ENCODE measurements around the gene WDR45B.
"Not testable (repeated sequence)": the region's sequence is repeated elsewhere in the genome, so short reads cannot be mapped to it uniquely, and the experiment has no call there.

WDR45B gene

GRCh38 chr17:82655523-82655922 lies 7.3 kb upstream of the WDR45B start:
- DNase-seq: no peak

GRCh38 chr17:82655038-82655479 lies 6.8 kb upstream of the WDR45B start:
- no peak for DNase-seq

- not testable (repeated sequence) for DNase-seq
Observed at GRCh38 chr17:82654611-82655010, 6.4 kb upstream of the WDR45B start.

- DNase-seq: no peak
Observed at GRCh38 chr17:82653651-82654528, 5.6 kb upstream of the WDR45B start.

GRCh38 chr17:82650723-82651122 lies 2.5 kb upstream of the WDR45B start:
- DNase-seq: no peak

GRCh38 chr17:82649501-82650261 lies 1.4 kb upstream of the WDR45B start:
- no peak for DNase-seq

GRCh38 chr17:82648742-82649331 lies 593 bp upstream of the WDR45B start:
- no peak for DNase-seq

GRCh38 chr17:82647593-82648164 lies 565 bp downstream of the WDR45B start:
- DNase-seq: peak; percentile 59

- no peak for DNase-seq
Observed at GRCh38 chr17:82645516-82645915, 2.7 kb downstream of the WDR45B start.

- no peak for DNase-seq
Observed at GRCh38 chr17:82644148-82644547, 4.1 kb downstream of the WDR45B start.

- no peak for DNase-seq
Observed at GRCh38 chr17:82642022-82642421, 6.2 kb downstream of the WDR45B start.

- DNase-seq: no peak
Observed at GRCh38 chr17:82640036-82640435, 8.2 kb downstream of the WDR45B start.

- no peak for DNase-seq
Observed at GRCh38 chr17:82639628-82640027, 8.6 kb downstream of the WDR45B start.

- no peak for DNase-seq
Observed at GRCh38 chr17:82638183-82638773, 10.0 kb downstream of the WDR45B start.

GRCh38 chr17:82636626-82637598 lies 11.3 kb downstream of the WDR45B start:
- DNase-seq: no peak

- DNase-seq: no peak
Observed at GRCh38 chr17:82633343-82633742, 14.9 kb downstream of the WDR45B start.

GRCh38 chr17:82632451-82632850 lies 15.8 kb downstream of the WDR45B start:
- no peak for DNase-seq

GRCh38 chr17:82631544-82631943 lies 16.7 kb downstream of the WDR45B start:
- DNase-seq: no peak

GRCh38 chr17:82630212-82630611 lies 18.0 kb downstream of the WDR45B start:
- no peak for DNase-seq

- no peak for DNase-seq
Observed at GRCh38 chr17:82629748-82630147, 18.5 kb downstream of the WDR45B start.

GRCh38 chr17:82627405-82627804 lies 20.8 kb downstream of the WDR45B start:
- no peak for DNase-seq

- DNase-seq: no peak
Observed at GRCh38 chr17:82623707-82624106, 24.5 kb downstream of the WDR45B start.
